ENCODE measurements around the gene TCERG1L.

The TCERG1L gene

GRCh38 chr10:131207176-131207575 is 104.3 kb downstream of the TCERG1L start:
- DNase-seq (ENCODE audit: low spot score): no peak

- no peak for DNase-seq (ENCODE audit: low spot score)
These were observed 105.2 kb downstream of the TCERG1L start for GRCh38 chr10:131206111-131206995.

GRCh38 chr10:131205556-131205955 is 106.0 kb downstream of the TCERG1L start:
- no peak for DNase-seq (ENCODE audit: low spot score)

GRCh38 chr10:131204406-131205152 is 106.9 kb downstream of the TCERG1L start:
- no peak for DNase-seq (ENCODE audit: low spot score)

- no peak for DNase-seq (ENCODE audit: low spot score)
These were observed 107.8 kb downstream of the TCERG1L start for GRCh38 chr10:131203456-131204357.

- no peak for DNase-seq (ENCODE audit: low spot score)
These were observed 108.5 kb downstream of the TCERG1L start for GRCh38 chr10:131202990-131203389.

- no peak for DNase-seq (ENCODE audit: low spot score)
These were observed 109.6 kb downstream of the TCERG1L start for GRCh38 chr10:131201741-131202515.

GRCh38 chr10:131200856-131201470 is 110.6 kb downstream of the TCERG1L start:
- no peak for DNase-seq (ENCODE audit: low spot score)

GRCh38 chr10:131199646-131200045 is 111.9 kb downstream of the TCERG1L start:
- DNase-seq (ENCODE audit: low spot score): no peak

- no peak for DNase-seq (ENCODE audit: low spot score)
These were observed 112.7 kb downstream of the TCERG1L start for GRCh38 chr10:131198843-131199242.

- no peak for DNase-seq (ENCODE audit: low spot score)
These were observed 113.1 kb downstream of the TCERG1L start for GRCh38 chr10:131198401-131198800.

GRCh38 chr10:131196176-131196885 is 115.2 kb downstream of the TCERG1L start:
- DNase-seq (ENCODE audit: low spot score): no peak

- DNase-seq (ENCODE audit: low spot score): no peak
These were observed 115.9 kb downstream of the TCERG1L start for GRCh38 chr10:131195558-131196159.

- DNase-seq (ENCODE audit: low spot score): no peak
These were observed 116.4 kb downstream of the TCERG1L start for GRCh38 chr10:131195116-131195515.

- no peak for DNase-seq (ENCODE audit: low spot score)
These were observed 117.6 kb downstream of the TCERG1L start for GRCh38 chr10:131193923-131194322.

GRCh38 chr10:131188494-131188893 is 123.0 kb downstream of the TCERG1L start:
- no peak for DNase-seq (ENCODE audit: low spot score)

- DNase-seq (ENCODE audit: low spot score): no peak
These were observed 123.6 kb downstream of the TCERG1L start for GRCh38 chr10:131187926-131188325.

- DNase-seq (ENCODE audit: low spot score): no peak
These were observed 124.2 kb downstream of the TCERG1L start for GRCh38 chr10:131187274-131187673.

- DNase-seq (ENCODE audit: low spot score): no peak
These were observed 124.8 kb downstream of the TCERG1L start for GRCh38 chr10:131186547-131187253.

All from D341Med (cell line).